Stimulated activated CD4-positive, alpha-beta T cell treated with anti-CD3 and anti-CD28 coated beads, Interleukin-1b, Interleukin-23, amount 100 ng/mL, for 1 hour (primary cell): ENCODE data around the gene SRBD1.

Source experiments
- DNase-seq, 2 donors: peaks; one replicate each; pipeline ENCODE4 v3.0.0-alpha.2; 2020; ENCODE audit warnings: low read depth in 2 of 2

The SRBD1 gene

GRCh38 chr2:45611020-45611859, at the start of gene SRBD1:
TSS of gene SRBD1 (minus strand) at chr2:45611267. CDS start at chr2:45605441, 5,826 bp downstream.
- peak; percentile 58 to 82 for DNase-seq

- DNase-seq = no peak
These were observed 43.2 kb upstream of the SRBD1 start for GRCh38 chr2:45654250-45654649.

- DNase-seq = no peak
These were observed 42.3 kb upstream of the SRBD1 start for GRCh38 chr2:45653122-45653913.

GRCh38 chr2:45652090-45653031, 41.3 kb upstream of the SRBD1 start:
- no peak for DNase-seq

GRCh38 chr2:45651415-45652089, 40.5 kb upstream of the SRBD1 start, which contains the start of gene PRKCE:
TSS of gene PRKCE (plus strand) at chr2:45651675.
- DNase-seq = peak in 1 of 2 donors; percentile 36

GRCh38 chr2:45650851-45651414, 39.9 kb upstream of the SRBD1 start:
- peak; percentile 82 to 83 for DNase-seq

- DNase-seq = peak in 1 of 2 donors; percentile 49
These were observed 39.1 kb upstream of the SRBD1 start for GRCh38 chr2:45649858-45650811.

- DNase-seq = no peak
These were observed 38.4 kb upstream of the SRBD1 start for GRCh38 chr2:45649462-45649857.

- no peak for DNase-seq
These were observed 37.6 kb upstream of the SRBD1 start for GRCh38 chr2:45648636-45649035.

- no peak for DNase-seq
These were observed 37.0 kb upstream of the SRBD1 start for GRCh38 chr2:45647986-45648520.

- no peak for DNase-seq
These were observed 36.3 kb upstream of the SRBD1 start for GRCh38 chr2:45647356-45647755.

- no peak for DNase-seq
These were observed 35.2 kb upstream of the SRBD1 start for GRCh38 chr2:45646289-45646688.

- DNase-seq = peak; percentile 49 to 68
These were observed 32.8 kb upstream of the SRBD1 start for GRCh38 chr2:45643543-45644542.

GRCh38 chr2:45643095-45643494, 32.0 kb upstream of the SRBD1 start:
- DNase-seq = no peak

GRCh38 chr2:45640576-45640975, 29.5 kb upstream of the SRBD1 start:
- no peak for DNase-seq

- no peak for DNase-seq
These were observed 26.4 kb upstream of the SRBD1 start for GRCh38 chr2:45637440-45637839.

GRCh38 chr2:45636008-45636407, 24.9 kb upstream of the SRBD1 start:
- no peak for DNase-seq

- no peak for DNase-seq
These were observed 23.2 kb upstream of the SRBD1 start for GRCh38 chr2:45634223-45634622.
